Activated T-helper 2 cell treated with anti-CD3 and anti-CD28 coated beads, Interferon-gamma antibody, Interleukin-2, Interleukin-4, amounts not matched to agents 10 μg/mL and 5 μg/mL and 100 μg/mL, durations not matched to agents 14 hours and 24 hours and 36 hours (primary cell): ENCODE data around the gene ID1. TPM values are rescaled to one million over a fixed set of nuclear protein-coding genes. Genes with fewer than 3 reads are reported as not detected.

ENCODE experiments used
- DNase-seq: peaks from one replicate; pipeline ENCODE4 v3.0.0; 2021; ENCODE audit warnings: low spot score
- H3K27ac Mint-ChIP-seq: one replicate; pipeline ENCODE4 v1.8.0; 2021; ENCODE audit warnings: mixed read lengths
- H3K27me3 Mint-ChIP-seq: one replicate; pipeline ENCODE4 v1.8.0; 2021; ENCODE audit warnings: low read depth, mixed read lengths
- H3K36me3 Mint-ChIP-seq: one replicate; pipeline ENCODE4 v1.8.0; 2021; ENCODE audit warnings: low read depth, mixed read lengths
- H3K4me1 Mint-ChIP-seq: one replicate; pipeline ENCODE4 v1.8.0; 2021; ENCODE audit warnings: low read depth, mixed read lengths
- H3K4me3 Mint-ChIP-seq: one replicate; pipeline ENCODE4 v1.8.0; 2021; ENCODE audit warnings: low read depth, mild to moderate bottlenecking, moderate library complexity, mixed read lengths
- H3K9me3 Mint-ChIP-seq: one replicate; pipeline ENCODE4 v1.8.0; 2021; ENCODE audit warnings: mixed read lengths
- intact Hi-C: fragments of 100-400 bp; cut with micrococcal nuclease; formaldehyde crosslinking; loops from one replicate; pipeline ENCODE4 v1.15.1; 2023
- total RNA-seq: library from RNA; stranded (reverse); gene quantifications from 2 replicates; pipeline ENCODE4 v1.2.3, GENCODE V29; 2022

The ID1 gene, protein sequence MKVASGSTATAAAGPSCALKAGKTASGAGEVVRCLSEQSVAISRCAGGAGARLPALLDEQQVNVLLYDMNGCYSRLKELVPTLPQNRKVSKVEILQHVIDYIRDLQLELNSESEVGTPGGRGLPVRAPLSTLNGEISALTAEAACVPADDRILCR
- 1.5 and 2.1 TPM in 2 replicates for total RNA-seq

GRCh38 chr20:31605031-31605901, at the start of gene ID1:
ID1 (plus strand) TSS chr20:31605289; CDS start chr20:31605388, 99 bp downstream.
- no peaks in the 10 kb centered on the region for H3K36me3 Mint-ChIP-seq
- DNase-seq = peak; percentile 84
- intact Hi-C loops = loop anchor here (2.0 kb wide), 2 partner anchors 32 to 118 kb away; partner anchors contain the start of gene BCL2L1
- peaks cover 44% of the 10 kb centered on the region for H3K27me3 Mint-ChIP-seq
- peaks cover 23% of the 10 kb centered on the region for H3K4me1 Mint-ChIP-seq
- peak within 1 kb of the TSS; percentile 53 for H3K27ac Mint-ChIP-seq
- H3K9me3 Mint-ChIP-seq = no peaks in the 10 kb centered on the region
- H3K4me3 Mint-ChIP-seq = peak within 1 kb of the TSS; percentile 87

DNA sequence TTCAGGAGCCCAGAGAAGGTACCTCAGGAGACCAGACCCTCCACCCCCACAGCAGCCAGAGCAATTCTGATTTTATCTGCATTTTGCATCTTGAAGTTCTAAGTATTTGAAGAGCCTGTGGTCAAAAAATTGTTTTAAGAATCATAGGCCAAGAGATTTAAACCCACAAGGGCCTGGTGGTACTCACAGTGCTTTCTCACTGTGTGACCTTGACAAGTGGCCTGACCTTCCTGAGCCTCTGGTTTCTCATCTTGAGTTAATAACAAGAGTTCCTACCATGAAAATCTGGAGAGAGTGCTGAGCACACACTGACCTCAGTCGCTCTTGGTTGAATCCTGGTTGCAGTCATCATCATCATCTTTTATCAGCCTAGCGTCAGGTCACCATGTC, 45.4 kb upstream of the ID1 start:
- no peaks in the 10 kb centered on the region for H3K9me3 Mint-ChIP-seq
- no peak overlapping the region for H3K4me3 Mint-ChIP-seq
- peak overlapping the region; percentile 68 for H3K27ac Mint-ChIP-seq
- no peaks in the 10 kb centered on the region for H3K27me3 Mint-ChIP-seq
- H3K36me3 Mint-ChIP-seq = peaks cover 77% of the 10 kb centered on the region
- intact Hi-C loops = loop anchor here (1.0 kb wide), 1 partner anchor 54 kb away; no protein-coding TSS in a partner anchor
- no peak for DNase-seq
- H3K4me1 Mint-ChIP-seq = peaks cover 18% of the 10 kb centered on the region

DNA sequence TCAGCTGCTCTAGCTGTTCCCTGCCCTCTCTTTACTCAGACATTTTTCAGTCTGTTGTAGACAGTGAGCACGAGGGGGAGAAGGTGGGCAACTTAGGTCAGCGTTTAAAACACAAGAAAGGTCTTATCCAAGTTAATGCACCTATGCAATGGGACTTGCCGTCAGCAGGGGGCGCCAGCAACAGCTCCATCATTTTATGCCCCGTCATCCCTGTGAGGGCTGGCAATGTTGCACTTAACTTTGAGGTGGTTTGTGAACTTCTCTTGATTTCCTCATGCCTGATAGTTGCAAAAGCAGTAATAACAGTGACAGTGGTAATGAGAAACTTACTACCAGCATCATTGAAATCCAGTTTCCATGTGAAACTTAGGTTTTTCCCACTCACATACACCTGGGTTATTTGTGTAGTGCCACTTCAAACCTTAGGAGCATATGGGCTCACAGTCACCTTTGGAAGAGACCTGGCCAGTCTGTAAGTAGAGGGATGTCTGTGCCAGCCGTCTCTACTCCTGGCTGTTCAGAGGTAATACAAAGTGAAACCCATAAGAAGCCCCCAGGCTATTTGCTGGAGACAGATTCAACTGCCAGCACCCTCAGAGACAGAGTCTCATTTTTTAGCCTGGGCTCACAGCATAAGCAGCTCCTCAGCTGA, 44.9 kb upstream of the ID1 start:
- peaks cover 18% of the 10 kb centered on the region for H3K4me1 Mint-ChIP-seq
- DNase-seq = peak; percentile 54
- peak overlapping the region; percentile 68 for H3K27ac Mint-ChIP-seq
- intact Hi-C loops = loop anchor here (1.0 kb wide), 1 partner anchor 53 kb away; no protein-coding TSS in a partner anchor
- no peak overlapping the region for H3K4me3 Mint-ChIP-seq
- H3K27me3 Mint-ChIP-seq = no peaks in the 10 kb centered on the region
- peaks cover 72% of the 10 kb centered on the region for H3K36me3 Mint-ChIP-seq
- H3K9me3 Mint-ChIP-seq = no peaks in the 10 kb centered on the region

DNA sequence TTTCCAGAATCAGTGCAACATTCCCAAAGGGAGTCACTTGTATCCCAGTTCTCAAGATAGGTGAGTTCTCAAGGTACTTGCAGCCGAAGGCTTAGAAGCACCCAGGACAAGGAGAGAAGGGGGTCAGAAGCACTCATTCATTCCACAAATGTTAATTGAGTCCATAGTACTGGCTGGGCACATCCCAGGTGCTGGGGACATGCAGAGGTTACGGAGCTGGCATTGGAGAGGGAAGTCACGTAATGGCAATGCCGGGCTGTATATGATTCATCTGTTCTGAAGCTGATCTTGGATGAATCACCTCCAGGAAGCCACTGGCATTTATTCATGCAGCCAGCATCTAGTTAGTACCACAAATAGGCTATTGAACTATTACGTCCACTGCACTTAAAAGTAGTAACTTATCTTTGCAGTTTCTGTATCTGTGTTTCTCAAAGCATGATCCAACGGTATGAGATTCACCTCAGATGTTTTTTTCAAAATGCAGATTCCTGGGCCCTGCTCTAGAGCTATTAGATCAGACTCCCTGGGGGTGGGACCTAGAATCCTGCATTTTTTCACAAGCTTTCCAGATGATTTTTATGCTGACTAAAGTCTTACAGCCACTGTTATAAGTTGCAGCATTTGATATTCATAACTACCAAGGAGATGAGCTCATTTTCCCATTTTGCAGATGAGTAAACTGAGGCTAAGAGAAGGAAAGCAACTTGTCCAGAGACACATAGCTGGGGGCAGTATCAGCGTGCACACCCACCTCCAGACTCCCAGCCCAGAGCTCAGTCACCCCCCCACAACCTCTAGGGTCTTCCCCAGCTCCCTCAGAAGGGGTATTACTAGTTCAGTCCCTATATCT, 44.1 kb upstream of the ID1 start:
- H3K27ac Mint-ChIP-seq = no peak overlapping the region
- intact Hi-C loops = loop anchor here (1.0 kb wide), 1 partner anchor 52 kb away; no protein-coding TSS in a partner anchor
- no peak for DNase-seq
- no peaks in the 10 kb centered on the region for H3K27me3 Mint-ChIP-seq
- H3K36me3 Mint-ChIP-seq = peaks cover 71% of the 10 kb centered on the region
- no peak overlapping the region for H3K4me3 Mint-ChIP-seq
- H3K4me1 Mint-ChIP-seq = peaks cover 18% of the 10 kb centered on the region
- H3K9me3 Mint-ChIP-seq = no peaks in the 10 kb centered on the region

- peaks cover 20% of the 10 kb centered on the region for H3K4me1 Mint-ChIP-seq
- intact Hi-C loops = no loop called here
- peaks cover 72% of the 10 kb centered on the region for H3K36me3 Mint-ChIP-seq
Observed at GRCh38 chr20:31562241-31562640, 42.8 kb upstream of the ID1 start.

DNA sequence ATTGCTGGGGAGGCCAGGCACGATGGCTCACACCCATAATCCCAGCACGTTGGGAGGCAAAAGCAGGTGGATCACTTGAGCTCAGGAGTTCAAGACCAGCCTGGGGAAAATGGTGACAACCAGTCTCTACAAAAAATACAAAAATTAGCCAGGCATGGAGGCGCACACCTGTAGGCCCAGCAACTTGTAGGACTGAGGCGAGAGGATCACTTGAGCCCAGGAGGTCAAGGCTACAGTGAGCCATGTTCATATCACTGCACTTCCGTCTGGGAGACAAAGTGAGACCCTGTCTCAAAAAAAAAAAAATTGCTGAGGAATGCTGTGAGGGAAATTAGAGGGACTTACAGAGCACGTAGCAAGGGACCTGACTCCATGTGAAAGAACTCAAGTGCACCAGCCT, 40.8 kb upstream of the ID1 start:
- Mint-ChIP-seq H3K27ac (no peak overlapping the region), H3K9me3 (no peaks in the 10 kb centered on the region), H3K36me3 (peaks cover 70% of the 10 kb centered on the region), H3K27me3 (no peaks in the 10 kb centered on the region), H3K4me3 (no peak overlapping the region), H3K4me1 (peaks cover 19% of the 10 kb centered on the region)
- no peak for DNase-seq
- intact Hi-C loops = no loop called here

More at GRCh38 chr20:31562241-31562640, 42.8 kb upstream of the ID1 start:
- no peak overlapping the region for H3K4me3 Mint-ChIP-seq
- DNase-seq = no peak
- H3K27ac Mint-ChIP-seq = peak overlapping the region; percentile 11
- H3K9me3 Mint-ChIP-seq = no peaks in the 10 kb centered on the region
- H3K27me3 Mint-ChIP-seq = no peaks in the 10 kb centered on the region

- H3K27ac Mint-ChIP-seq = no peak overlapping the region
- peaks cover 66% of the 10 kb centered on the region for H3K36me3 Mint-ChIP-seq
Observed at GRCh38 chr20:31565699-31566318, 39.3 kb upstream of the ID1 start.

GRCh38 chr20:31566319-31566657, 38.8 kb upstream of the ID1 start:
- intact Hi-C loops = no loop called here
- Mint-ChIP-seq H3K4me1 (peaks cover 5% of the 10 kb centered on the region), H3K36me3 (peaks cover 64% of the 10 kb centered on the region)

More at GRCh38 chr20:31565699-31566318, 39.3 kb upstream of the ID1 start:
- intact Hi-C loops = no loop called here
- no peak for DNase-seq
- H3K4me1 Mint-ChIP-seq = peaks cover 5% of the 10 kb centered on the region
- H3K9me3 Mint-ChIP-seq = no peaks in the 10 kb centered on the region
- no peak overlapping the region for H3K4me3 Mint-ChIP-seq
- no peaks in the 10 kb centered on the region for H3K27me3 Mint-ChIP-seq

DNA sequence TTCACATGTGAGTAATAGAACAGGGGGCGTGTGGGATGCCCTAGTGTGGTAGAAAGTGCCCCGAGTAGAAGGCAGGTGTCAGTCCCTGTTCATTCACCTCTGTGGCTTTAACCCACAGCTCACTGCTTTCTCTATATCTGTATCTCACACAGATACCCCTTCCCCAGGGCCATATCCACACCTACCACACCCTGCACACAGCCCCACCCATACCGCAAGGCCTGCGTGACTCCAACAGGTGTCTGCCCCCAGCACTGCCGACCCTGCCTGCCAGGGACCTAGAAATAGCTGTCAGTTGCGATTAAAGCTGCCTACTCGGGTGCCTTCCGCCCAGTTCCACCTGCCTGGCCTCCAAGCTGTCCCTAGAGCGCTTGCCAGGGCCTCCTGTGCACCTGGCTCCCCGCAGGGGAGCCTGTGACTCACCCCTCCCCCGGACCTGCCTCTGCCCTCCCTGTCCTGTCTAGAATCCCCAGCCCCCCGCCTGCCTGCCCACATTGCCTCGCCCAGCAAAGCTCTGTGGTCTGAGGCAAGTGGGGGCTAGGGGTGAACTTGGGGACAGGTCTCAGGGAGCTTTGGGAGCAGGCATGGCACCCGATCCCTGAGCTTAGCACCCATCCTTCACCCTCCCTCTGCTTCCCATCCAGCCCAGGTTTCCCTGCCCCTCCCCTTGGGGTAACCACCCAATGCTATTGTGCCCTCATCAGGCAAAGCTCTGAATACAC, 38.3 kb upstream of the ID1 start:
- DNase-seq = no peak
- Mint-ChIP-seq H3K4me1 (peaks cover 5% of the 10 kb centered on the region), H3K9me3 (no peaks in the 10 kb centered on the region), H3K4me3 (no peak overlapping the region), H3K27ac (no peak overlapping the region), H3K27me3 (no peaks in the 10 kb centered on the region), H3K36me3 (peaks cover 61% of the 10 kb centered on the region)
- intact Hi-C loops = no loop called here

More at GRCh38 chr20:31566319-31566657, 38.8 kb upstream of the ID1 start:
- H3K4me3 Mint-ChIP-seq = no peak overlapping the region
- no peak overlapping the region for H3K27ac Mint-ChIP-seq
- no peaks in the 10 kb centered on the region for H3K9me3 Mint-ChIP-seq
- H3K27me3 Mint-ChIP-seq = no peaks in the 10 kb centered on the region
- DNase-seq = no peak

GRCh38 chr20:31567380-31567720, 37.7 kb upstream of the ID1 start:
- Mint-ChIP-seq H3K27me3 (no peaks in the 10 kb centered on the region), H3K9me3 (no peaks in the 10 kb centered on the region), H3K4me1 (peaks cover 10% of the 10 kb centered on the region), H3K4me3 (no peak overlapping the region), H3K27ac (no peak overlapping the region), H3K36me3 (peaks cover 58% of the 10 kb centered on the region)
- no peak for DNase-seq
- intact Hi-C loops = no loop called here

- no peaks in the 10 kb centered on the region for H3K9me3 Mint-ChIP-seq
- no peak for DNase-seq
- peaks cover 14% of the 10 kb centered on the region for H3K4me1 Mint-ChIP-seq
- peaks cover 50% of the 10 kb centered on the region for H3K36me3 Mint-ChIP-seq
- H3K27me3 Mint-ChIP-seq = no peaks in the 10 kb centered on the region
- peak overlapping the region; percentile 16 for H3K27ac Mint-ChIP-seq
- intact Hi-C loops = no loop called here
- no peak overlapping the region for H3K4me3 Mint-ChIP-seq
Observed at GRCh38 chr20:31568041-31568731, 36.9 kb upstream of the ID1 start.
